Measurements from ENCODE around the gene MAP1LC3A.

The MAP1LC3A gene

GRCh38 chr20:34560614-34561013, 2.1 kb downstream of the MAP1LC3A start:
- no peak for TF ChIP-seq CTCF (conservative IDR thresholded peaks at IDR 0.05; ENCODE audit: low read length)
- DNase-seq (ENCODE audit: low read depth) = no peak

DNA sequence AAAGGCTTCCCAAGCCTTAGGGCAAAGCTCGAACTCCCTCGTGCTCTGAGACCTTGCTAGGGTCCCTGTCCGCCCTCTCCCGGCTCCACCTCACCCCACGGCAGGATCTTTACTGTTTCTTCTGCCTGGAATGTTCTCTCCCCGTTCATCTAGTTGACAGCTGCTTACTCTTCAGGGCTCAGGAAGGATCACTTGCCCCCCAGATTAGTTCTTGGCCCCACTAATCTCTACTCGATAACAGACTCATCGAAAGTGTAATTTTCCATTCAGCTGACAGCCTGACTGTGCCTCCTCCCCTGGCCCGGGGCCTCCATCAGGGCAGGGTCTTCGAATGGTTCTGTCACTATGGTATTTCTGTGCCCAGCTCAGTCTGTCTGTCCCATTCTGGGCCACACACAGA, 3.1 kb downstream of the MAP1LC3A start:
- no peak for TF ChIP-seq CTCF (conservative IDR thresholded peaks at IDR 0.05; ENCODE audit: low read length)
- no peak overlapping the region for H3K4me3 ChIP-seq (ENCODE audit: low read length)
- no peak for DNase-seq (ENCODE audit: low read depth)

More at GRCh38 chr20:34560614-34561013, 2.1 kb downstream of the MAP1LC3A start:
- H3K4me3 ChIP-seq (ENCODE audit: low read length) = no peak overlapping the region

- H3K4me3 ChIP-seq (ENCODE audit: low read length) = no peak overlapping the region
- peak; percentile 45 for TF ChIP-seq CTCF (conservative IDR thresholded peaks at IDR 0.05; ENCODE audit: low read length)
- no peak for DNase-seq (ENCODE audit: low read depth)
Observed at GRCh38 chr20:34562641-34563040, 4.1 kb downstream of the MAP1LC3A start.

- no peak overlapping the region for H3K4me3 ChIP-seq (ENCODE audit: low read length)
- TF ChIP-seq CTCF (conservative IDR thresholded peaks at IDR 0.05; ENCODE audit: low read length) = no peak
- DNase-seq (ENCODE audit: low read depth) = no peak
Observed at GRCh38 chr20:34564833-34565232, 6.3 kb downstream of the MAP1LC3A start.

- DNase-seq (ENCODE audit: low read depth) = no peak
- H3K4me3 ChIP-seq (ENCODE audit: low read length) = no peak overlapping the region
- TF ChIP-seq CTCF (conservative IDR thresholded peaks at IDR 0.05; ENCODE audit: low read length) = no peak
Observed at GRCh38 chr20:34566978-34567891, 8.7 kb downstream of the MAP1LC3A start.

GRCh38 chr20:34567892-34568865, 9.7 kb downstream of the MAP1LC3A start:
- no peak for DNase-seq (ENCODE audit: low read depth)
- no peak overlapping the region for H3K4me3 ChIP-seq (ENCODE audit: low read length)
- TF ChIP-seq CTCF (conservative IDR thresholded peaks at IDR 0.05; ENCODE audit: low read length) = no peak
